Fibroblast of mammary gland (primary cell): Measurements from ENCODE around the gene RFX2.

ENCODE experiments used
- DNase-seq: peaks from one replicate; pipeline ENCODE4 v3.0.0-alpha.2; 2010; ENCODE audit warnings: low read depth
- H3K4me3 ChIP-seq: 2 replicates; pipeline ENCODE4 v1.5.1; 2011; ENCODE audit warnings: low read depth, mild to moderate bottlenecking, low read length, moderate library complexity; ENCODE audit not compliant: control insufficient read depth
- CTCF ChIP-seq: conservative IDR thresholded peaks from 2 replicates; pipeline ENCODE4 v1.5.1; 2011; ENCODE audit warnings: low read depth, low read length, inconsistent platforms; ENCODE audit not compliant: control insufficient read depth, insufficient read depth

RFX2 gene

GRCh38 chr19:5968431-5969373, 141.6 kb downstream of the RFX2 start:
- DNase-seq, result no peak
- no peak overlapping the region for H3K4me3 ChIP-seq
- TF ChIP-seq CTCF, result no peak

- no peak overlapping the region for H3K4me3 ChIP-seq
- peak; percentile 84 for DNase-seq
- TF ChIP-seq CTCF, result peak; percentile 94
These were observed 142.3 kb downstream of the RFX2 start for GRCh38 chr19:5967994-5968430.

- no peak overlapping the region for H3K4me3 ChIP-seq
- no peak for TF ChIP-seq CTCF
- DNase-seq, result no peak
These were observed 142.7 kb downstream of the RFX2 start for GRCh38 chr19:5967571-5967970.

GRCh38 chr19:5966941-5967340, 143.4 kb downstream of the RFX2 start:
- TF ChIP-seq CTCF, result no peak
- no peak for DNase-seq
- H3K4me3 ChIP-seq, result no peak overlapping the region

- no peak for TF ChIP-seq CTCF
- DNase-seq, result peak; percentile 79
These were observed 144.1 kb downstream of the RFX2 start for GRCh38 chr19:5966215-5966614.

GRCh38 chr19:5964816-5965565, 145.3 kb downstream of the RFX2 start:
- no peak for TF ChIP-seq CTCF
- no peak for DNase-seq
- no peak overlapping the region for H3K4me3 ChIP-seq

More at GRCh38 chr19:5966215-5966614, 144.1 kb downstream of the RFX2 start:
- H3K4me3 ChIP-seq, result no peak overlapping the region
